DND-41 (cell line): Measurements from ENCODE around the gene IGF2BP3.

Source experiments
- ATAC-seq: fragments of 200-7000 bp; cut with Tn5 transposase; 3 replicates; pipeline ENCODE4 v1.9.1; 2021; ENCODE audit warnings: low read depth; ENCODE audit not compliant: insufficient read depth
- DNase-seq: peaks from one replicate; pipeline ENCODE4 v3.0.0-alpha.2; 2020
- H2AFZ ChIP-seq: 2 replicates; pipeline ENCODE4 v1.6.0; 2012; ENCODE audit warnings: low read depth, low read length
- H3K27ac ChIP-seq: 2 replicates; pipeline ENCODE4 v1.5.1; 2012; ENCODE audit warnings: low read length, inconsistent platforms
- H3K27me3 ChIP-seq: fragments of 200-600 bp; sonication (generic); 2 replicates; pipeline ENCODE4 v1.6.0; 2012; ENCODE audit warnings: low read length, mild to moderate bottlenecking, inconsistent platforms; ENCODE audit not compliant: insufficient read depth, poor library complexity
- H3K36me3 ChIP-seq: 2 replicates; pipeline ENCODE4 v1.5.1; 2012; ENCODE audit warnings: low read length, inconsistent platforms; ENCODE audit not compliant: insufficient read depth
- H3K4me1 ChIP-seq: 2 replicates; pipeline ENCODE4 v1.5.1; 2012; ENCODE audit warnings: mild to moderate bottlenecking, low read length; ENCODE audit not compliant: insufficient read depth
- H3K4me2 ChIP-seq: 2 replicates; pipeline ENCODE4 v1.6.0; 2012; ENCODE audit warnings: mild to moderate bottlenecking, moderate library complexity, low read length, inconsistent platforms; ENCODE audit not compliant: insufficient read depth
- H3K4me3 ChIP-seq, 2 experiments: fragments of 200-600 bp in 1 of 2; shearing (Covaris generic) in 1 of 2; 2 replicates each; pipeline ENCODE4 v1.5.1; 2012 to 2016; ENCODE audit warnings: inconsistent platforms in 2 of 2, low read length in 2 of 2, mild to moderate bottlenecking in 2 of 2, low read depth in 1 of 2, moderate library complexity in 1 of 2
- H3K79me2 ChIP-seq: 2 replicates; pipeline ENCODE4 v1.6.0; 2012; ENCODE audit warnings: low read length, inconsistent platforms; ENCODE audit not compliant: insufficient read depth
- H3K9ac ChIP-seq: 2 replicates; pipeline ENCODE4 v1.6.0; 2012; ENCODE audit warnings: low read depth, mild to moderate bottlenecking, inconsistent platforms, low read length, moderate library complexity
- H3K9me3 ChIP-seq: 2 replicates; pipeline ENCODE4 v1.5.1; 2012; ENCODE audit warnings: low read length, moderate library complexity, mild to moderate bottlenecking, inconsistent platforms; ENCODE audit not compliant: insufficient read depth, severe bottlenecking
- H4K20me1 ChIP-seq: 2 replicates; pipeline ENCODE4 v1.6.0; 2012; ENCODE audit warnings: low read length; ENCODE audit not compliant: insufficient read depth
- CTCF ChIP-seq: IDR thresholded peaks from 2 replicates; pipeline ENCODE4 v1.5.1; 2012; ENCODE audit warnings: borderline replicate concordance, low read length, moderate library complexity, mild to moderate bottlenecking; ENCODE audit not compliant: poor library complexity, severe bottlenecking; ENCODE audit errors: extremely low read depth
- EZH2 ChIP-seq: IDR thresholded peaks from 3 replicates; pipeline ENCODE4 v1.6.1; 2012; ENCODE audit warnings: borderline replicate concordance, low read depth, mild to moderate bottlenecking, moderate library complexity, low read length, inconsistent platforms; ENCODE audit not compliant: severe bottlenecking

Gene IGF2BP3

DNA sequence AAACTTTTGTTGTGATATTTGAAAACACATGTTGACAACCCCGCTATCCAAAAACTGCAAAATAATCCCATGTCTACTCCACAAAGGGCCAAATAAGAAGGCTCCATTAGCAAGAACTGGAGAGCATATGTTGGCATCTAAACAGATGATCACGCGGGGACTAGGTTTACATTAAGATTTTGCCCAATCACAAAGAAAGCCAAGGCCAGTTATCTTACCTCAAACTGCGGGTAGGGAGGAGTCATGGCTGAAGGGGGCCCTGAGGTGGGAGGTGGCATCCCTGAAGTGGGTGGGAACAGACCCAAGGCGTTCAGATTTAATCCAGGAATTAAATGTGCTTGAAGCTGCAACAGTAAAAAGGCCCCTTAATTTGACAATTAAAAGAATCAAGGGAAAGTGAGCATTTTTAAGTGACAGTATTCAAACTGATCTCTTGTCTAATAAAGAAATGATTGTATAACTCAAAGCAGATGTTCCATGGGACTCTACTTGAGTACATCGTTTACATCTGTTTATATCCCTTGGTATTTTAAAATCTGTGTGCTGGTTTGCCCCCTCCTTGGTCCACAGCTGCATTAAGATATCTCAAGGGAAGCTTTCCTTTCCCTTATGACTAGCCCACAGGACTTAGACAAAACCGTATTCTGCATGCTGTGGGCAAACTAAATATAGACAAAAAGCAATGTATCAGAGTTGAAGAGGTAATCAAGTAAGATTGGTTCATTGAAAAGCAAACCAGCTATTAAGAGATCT, 128.3 kb downstream of the IGF2BP3 start:
- H3K79me2 ChIP-seq, result no peaks in the 10 kb centered on the region
- H3K27ac ChIP-seq, result no peak overlapping the region
- no peak overlapping the region for H2AFZ ChIP-seq
- peaks cover 18% of the 10 kb centered on the region for H3K4me1 ChIP-seq
- DNase-seq, result no peak
- H3K9me3 ChIP-seq, result no peaks in the 10 kb centered on the region
- H3K4me3 ChIP-seq, result no peak overlapping the region
- no peaks in the 10 kb centered on the region for H3K36me3 ChIP-seq
- TF ChIP-seq EZH2 (no peak), CTCF (no peak)
- no peak overlapping the region for H3K9ac ChIP-seq
- no peaks in the 10 kb centered on the region for H3K27me3 ChIP-seq
- no peak for ATAC-seq
- H3K4me2 ChIP-seq, result no peak overlapping the region
- no peaks in the 10 kb centered on the region for H4K20me1 ChIP-seq

DNA sequence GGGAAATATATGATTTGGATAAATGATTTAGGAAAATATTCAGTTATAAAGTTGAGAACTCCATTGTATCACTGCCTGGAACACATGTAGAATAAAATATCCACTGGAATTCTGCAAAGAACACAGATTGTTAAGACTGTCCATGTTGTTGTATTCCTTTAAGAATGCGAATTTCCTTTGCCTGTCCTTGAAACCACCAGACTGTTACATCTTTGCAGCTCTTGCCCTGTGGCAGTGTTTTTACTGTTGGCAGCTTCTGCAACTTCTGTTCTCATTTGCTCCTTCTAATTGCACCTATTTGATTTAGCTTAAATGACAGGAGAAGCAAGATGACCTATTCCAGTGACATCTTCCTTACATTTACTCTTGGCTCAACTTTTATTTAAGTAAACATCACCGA, 131.4 kb downstream of the IGF2BP3 start:
- DNase-seq (no peak), ATAC-seq (no peak)
- Histone ChIP-seq H3K27me3 (no peaks in the 10 kb centered on the region), H4K20me1 (no peaks in the 10 kb centered on the region), H3K4me1 (no peaks in the 10 kb centered on the region), H2AFZ (no peak overlapping the region), H3K9me3 (no peaks in the 10 kb centered on the region), H3K4me3 (no peak overlapping the region), H3K4me2 (no peak overlapping the region), H3K27ac (no peak overlapping the region), H3K36me3 (no peaks in the 10 kb centered on the region), H3K9ac (no peak overlapping the region), H3K79me2 (no peaks in the 10 kb centered on the region)
- TF ChIP-seq CTCF (no peak), EZH2 (no peak)

- ATAC-seq, result no peak
- TF ChIP-seq EZH2, result no peak
- no peak for TF ChIP-seq CTCF
- Histone ChIP-seq H2AFZ (no peak overlapping the region), H3K9ac (no peak overlapping the region), H3K4me2 (no peak overlapping the region), H3K9me3 (no peaks in the 10 kb centered on the region), H3K36me3 (no peaks in the 10 kb centered on the region), H4K20me1 (no peaks in the 10 kb centered on the region), H3K4me3 (no peak overlapping the region), H3K4me1 (no peaks in the 10 kb centered on the region), H3K27me3 (no peaks in the 10 kb centered on the region), H3K27ac (no peak overlapping the region), H3K79me2 (no peaks in the 10 kb centered on the region)
- no peak for DNase-seq
These were observed 131.9 kb downstream of the IGF2BP3 start for GRCh38 chr7:23338439-23338838.
